Liver (tissue), 9 donors: ENCODE measurements around the gene RIMBP3C. TPM values are rescaled to one million over a fixed set of nuclear protein-coding genes. Genes with fewer than 3 reads are reported as not detected.
"Not testable (repeated sequence)": the region's sequence is repeated elsewhere in the genome, so short reads cannot be mapped to it uniquely, and the experiment has no call there.

ENCODE experiments used
- DNase-seq: peaks from one replicate; pipeline ENCODE4 v3.0.0-alpha.2; 2017; ENCODE audit warnings: low spot score
- H3K27ac ChIP-seq, 2 donors: one replicate each; pipeline ENCODE4 v1.7.0; 2013; ENCODE audit warnings: inconsistent platforms in 2 of 2, low read length in 2 of 2, control low read depth in 1 of 2, low read depth in 1 of 2, mild to moderate bottlenecking in 1 of 2
- H3K27me3 ChIP-seq, 4 donors: one replicate each; pipeline versions ENCODE4 v1.6.1 to v1.7.0; 2013; ENCODE audit warnings: low read length in 3 of 4, inconsistent platforms in 1 of 4, mild to moderate bottlenecking in 1 of 4, moderate library complexity in 1 of 4; ENCODE audit not compliant: control insufficient read depth in 4 of 4, insufficient read depth in 4 of 4
- H3K36me3 ChIP-seq, 4 donors: one replicate each; pipeline versions ENCODE4 v1.6.1 to v1.7.0; 2013; ENCODE audit warnings: low read length in 3 of 4, mild to moderate bottlenecking in 3 of 4, low read depth in 1 of 4, moderate library complexity in 1 of 4; ENCODE audit not compliant: control insufficient read depth in 4 of 4, insufficient read depth in 3 of 4
- H3K4me1 ChIP-seq, 4 donors: one replicate each; pipeline versions ENCODE4 v1.6.1 to v1.7.0; 2013; ENCODE audit warnings: low read length in 3 of 4, mild to moderate bottlenecking in 3 of 4, moderate library complexity in 1 of 4; ENCODE audit not compliant: control insufficient read depth in 4 of 4, insufficient read depth in 4 of 4
- H3K4me3 ChIP-seq, 3 donors: one replicate each; pipeline versions ENCODE4 v1.6.1 to v1.7.0; 2013; ENCODE audit warnings: low read length in 3 of 3, control low read depth in 1 of 3, low read depth in 1 of 3, mild to moderate bottlenecking in 1 of 3
- H3K9ac ChIP-seq, 2 donors: one replicate each; pipeline ENCODE4 v1.7.0; 2013; ENCODE audit warnings: low read length in 2 of 2, mild to moderate bottlenecking in 2 of 2, moderate library complexity in 2 of 2, control low read depth in 1 of 2, low read depth in 1 of 2
- H3K9me3 ChIP-seq, 4 donors: one replicate each; pipeline versions ENCODE4 v1.6.1 to v1.7.0; 2013; ENCODE audit warnings: low read length in 3 of 4; ENCODE audit not compliant: control insufficient read depth in 4 of 4
- FOXA1 ChIP-seq: IDR thresholded peaks from 2 replicates; pipeline ENCODE4 v1.6.1; 2016; ENCODE audit warnings: antibody characterized with exemption
- FOXA2 ChIP-seq: IDR thresholded peaks from 2 replicates; pipeline ENCODE4 v1.6.1; 2016; ENCODE audit warnings: antibody characterized with exemption
- HNF4A ChIP-seq, 2 donors: conservative IDR thresholded peaks; 2 replicates each; pipeline ENCODE4 v1.6.1; 2016; ENCODE audit warnings: antibody characterized with exemption in 2 of 2, mild to moderate bottlenecking in 2 of 2
- HNF4G ChIP-seq: IDR thresholded peaks from 2 replicates; pipeline ENCODE4 v1.6.1; 2016; ENCODE audit warnings: antibody characterized with exemption
- JUND ChIP-seq, 2 donors: IDR thresholded peaks; 2 replicates each; pipeline ENCODE4 v1.6.1; 2016; ENCODE audit warnings: antibody characterized with exemption in 2 of 2
- NR2F2 ChIP-seq: IDR thresholded peaks from 2 replicates; pipeline ENCODE4 v1.6.1; 2016; ENCODE audit warnings: antibody characterized with exemption
- RAD21 ChIP-seq, 2 donors: IDR thresholded peaks; 2 replicates each; pipeline ENCODE4 v1.6.1; 2016; ENCODE audit warnings: antibody characterized with exemption in 2 of 2, mild to moderate bottlenecking in 2 of 2
- RXRA ChIP-seq, 2 donors: IDR thresholded peaks; 2 replicates each; pipeline ENCODE4 v1.6.1; 2017 to 2018; ENCODE audit warnings: antibody characterized with exemption in 2 of 2, mild to moderate bottlenecking in 1 of 2
- TAF1 ChIP-seq: conservative IDR thresholded peaks from 2 replicates; pipeline ENCODE4 v1.6.1; 2016; ENCODE audit warnings: antibody characterized with exemption, mild to moderate bottlenecking
- YY1 ChIP-seq: IDR thresholded peaks from 2 replicates; pipeline ENCODE4 v1.6.1; 2016; ENCODE audit warnings: antibody characterized with exemption, mild to moderate bottlenecking
- WGBS: extraction: QIAGEN DNeasy Blood & Tissue Kit; methylation state at CpG from one replicate; pipeline ENCODE4 v1.1.7; 2013; 5-methylcytosine and 5-hydroxymethylcytosine counted together
- polyA plus RNA-seq, 2 donors: library from polyadenylated mRNA; stranded (reverse) in 1 of 2; unstranded in 1 of 2; fragments of 200-250 nt in 1 of 2; fragments of >200 nt in 1 of 2; fragmentation: Nextera tagmentation in 1 of 2; extraction: Ambion mirVana in 1 of 2; gene quantifications; one replicate each; pipeline versions ENCODE4 v1.2.1 to v1.2.3, GENCODE V29; 2013 to 2015
- total RNA-seq, 2 donors: library from RNA; depleted of rRNA; stranded (reverse); fragments of >200 nt; gene quantifications; one replicate each; pipeline ENCODE4 v1.2.3, GENCODE V29; 2014
- TF ChIP-seq, protein P1 (sequence below): IDR thresholded peaks from 2 replicates; pipeline ENCODE4 v1.6.1; 2016; ENCODE audit warnings: antibody characterized with exemption
- TF ChIP-seq, protein P2 (sequence below): IDR thresholded peaks from 2 replicates; pipeline ENCODE4 v1.6.1; 2016; ENCODE audit warnings: antibody characterized with exemption
- TF ChIP-seq, protein P3 (sequence below): IDR thresholded peaks from 2 replicates; pipeline ENCODE4 v1.6.1; 2016; ENCODE audit warnings: antibody characterized with exemption
- TF ChIP-seq, protein P4 (sequence below): IDR thresholded peaks from 2 replicates; pipeline ENCODE4 v1.6.1; 2016; ENCODE audit warnings: antibody characterized with exemption, mild to moderate bottlenecking
- donor health status: healthy.
- donor health status: healthy.
- donor health status: healthy.
- donor health status: healthy.
- donor health status: healthy.

Gene RIMBP3C
- total and polyA plus RNA-seq, 4 donors: 0.05 to 0.08 (median 0.05) TPM; not detected in 1

DNA sequence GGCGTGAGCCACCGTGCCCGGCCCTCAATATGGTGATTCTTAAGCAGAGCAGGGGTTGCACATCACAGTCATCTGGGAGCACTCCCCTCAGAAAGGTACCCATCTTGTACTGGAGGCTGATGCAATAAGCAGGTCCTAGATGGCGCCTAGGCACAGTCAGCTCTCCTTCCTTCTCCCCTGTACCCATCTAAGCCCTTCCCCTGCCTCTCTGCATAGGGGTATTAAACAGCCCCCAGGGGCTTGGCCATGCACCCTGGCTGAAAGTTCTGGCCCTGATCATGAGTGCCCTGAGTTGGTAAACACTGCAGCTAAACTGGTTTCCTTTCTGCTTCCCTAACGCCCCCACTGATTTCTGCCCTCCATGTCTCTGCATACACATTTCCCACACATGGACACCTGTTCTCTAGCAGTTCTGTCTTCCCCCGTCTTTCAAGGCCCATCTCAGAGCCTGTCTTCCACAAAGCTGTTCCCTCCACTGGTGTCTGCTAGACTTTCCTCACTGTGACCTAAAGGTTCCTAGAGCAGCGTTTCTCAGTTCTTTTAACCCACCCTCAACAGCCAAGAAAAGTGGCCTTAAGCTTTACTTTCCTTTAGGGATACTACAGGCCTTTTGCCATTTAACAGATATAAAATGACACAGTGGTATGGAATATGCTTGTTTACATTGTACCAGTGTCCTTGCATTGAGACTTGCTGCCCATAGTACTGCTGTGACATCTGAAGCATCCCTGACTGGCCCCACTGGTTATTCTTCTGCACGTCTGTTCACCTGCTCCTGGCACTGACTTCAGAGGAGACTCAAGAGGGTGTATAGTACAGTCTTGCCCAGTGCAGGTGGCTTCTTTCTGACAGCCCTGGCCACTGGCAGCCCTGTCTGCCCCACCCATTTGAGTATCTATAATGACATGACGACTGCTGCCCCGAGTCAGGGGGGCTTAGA is 31.8 kb upstream of the RIMBP3C start:
- WGBS: 76% methylated on average over 10 of the region's 10 CpGs
- no peak for TF ChIP-seq HNF4G
- no peak for TF ChIP-seq RAD21 (IDR thresholded peaks at IDR 0.05)
- TF ChIP-seq NR2F2: no peak
- TF ChIP-seq, protein P1, sequence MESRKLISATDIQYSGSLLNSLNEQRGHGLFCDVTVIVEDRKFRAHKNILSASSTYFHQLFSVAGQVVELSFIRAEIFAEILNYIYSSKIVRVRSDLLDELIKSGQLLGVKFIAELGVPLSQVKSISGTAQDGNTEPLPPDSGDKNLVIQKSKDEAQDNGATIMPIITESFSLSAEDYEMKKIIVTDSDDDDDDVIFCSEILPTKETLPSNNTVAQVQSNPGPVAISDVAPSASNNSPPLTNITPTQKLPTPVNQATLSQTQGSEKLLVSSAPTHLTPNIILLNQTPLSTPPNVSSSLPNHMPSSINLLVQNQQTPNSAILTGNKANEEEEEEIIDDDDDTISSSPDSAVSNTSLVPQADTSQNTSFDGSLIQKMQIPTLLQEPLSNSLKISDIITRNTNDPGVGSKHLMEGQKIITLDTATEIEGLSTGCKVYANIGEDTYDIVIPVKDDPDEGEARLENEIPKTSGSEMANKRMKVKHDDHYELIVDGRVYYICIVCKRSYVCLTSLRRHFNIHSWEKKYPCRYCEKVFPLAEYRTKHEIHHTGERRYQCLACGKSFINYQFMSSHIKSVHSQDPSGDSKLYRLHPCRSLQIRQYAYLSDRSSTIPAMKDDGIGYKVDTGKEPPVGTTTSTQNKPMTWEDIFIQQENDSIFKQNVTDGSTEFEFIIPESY: no peak
- TF ChIP-seq, protein P2, sequence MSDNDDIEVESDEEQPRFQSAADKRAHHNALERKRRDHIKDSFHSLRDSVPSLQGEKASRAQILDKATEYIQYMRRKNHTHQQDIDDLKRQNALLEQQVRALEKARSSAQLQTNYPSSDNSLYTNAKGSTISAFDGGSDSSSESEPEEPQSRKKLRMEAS: no peak
- TF ChIP-seq YY1: no peak
- TF ChIP-seq, protein P3, sequence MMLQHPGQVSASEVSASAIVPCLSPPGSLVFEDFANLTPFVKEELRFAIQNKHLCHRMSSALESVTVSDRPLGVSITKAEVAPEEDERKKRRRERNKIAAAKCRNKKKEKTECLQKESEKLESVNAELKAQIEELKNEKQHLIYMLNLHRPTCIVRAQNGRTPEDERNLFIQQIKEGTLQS: no peak
- TF ChIP-seq FOXA2: no peak
- no peak for TF ChIP-seq RXRA (IDR thresholded peaks at IDR 0.05)
- no peak for TF ChIP-seq JUND (IDR thresholded peaks at IDR 0.05)
- TF ChIP-seq, protein P4, sequence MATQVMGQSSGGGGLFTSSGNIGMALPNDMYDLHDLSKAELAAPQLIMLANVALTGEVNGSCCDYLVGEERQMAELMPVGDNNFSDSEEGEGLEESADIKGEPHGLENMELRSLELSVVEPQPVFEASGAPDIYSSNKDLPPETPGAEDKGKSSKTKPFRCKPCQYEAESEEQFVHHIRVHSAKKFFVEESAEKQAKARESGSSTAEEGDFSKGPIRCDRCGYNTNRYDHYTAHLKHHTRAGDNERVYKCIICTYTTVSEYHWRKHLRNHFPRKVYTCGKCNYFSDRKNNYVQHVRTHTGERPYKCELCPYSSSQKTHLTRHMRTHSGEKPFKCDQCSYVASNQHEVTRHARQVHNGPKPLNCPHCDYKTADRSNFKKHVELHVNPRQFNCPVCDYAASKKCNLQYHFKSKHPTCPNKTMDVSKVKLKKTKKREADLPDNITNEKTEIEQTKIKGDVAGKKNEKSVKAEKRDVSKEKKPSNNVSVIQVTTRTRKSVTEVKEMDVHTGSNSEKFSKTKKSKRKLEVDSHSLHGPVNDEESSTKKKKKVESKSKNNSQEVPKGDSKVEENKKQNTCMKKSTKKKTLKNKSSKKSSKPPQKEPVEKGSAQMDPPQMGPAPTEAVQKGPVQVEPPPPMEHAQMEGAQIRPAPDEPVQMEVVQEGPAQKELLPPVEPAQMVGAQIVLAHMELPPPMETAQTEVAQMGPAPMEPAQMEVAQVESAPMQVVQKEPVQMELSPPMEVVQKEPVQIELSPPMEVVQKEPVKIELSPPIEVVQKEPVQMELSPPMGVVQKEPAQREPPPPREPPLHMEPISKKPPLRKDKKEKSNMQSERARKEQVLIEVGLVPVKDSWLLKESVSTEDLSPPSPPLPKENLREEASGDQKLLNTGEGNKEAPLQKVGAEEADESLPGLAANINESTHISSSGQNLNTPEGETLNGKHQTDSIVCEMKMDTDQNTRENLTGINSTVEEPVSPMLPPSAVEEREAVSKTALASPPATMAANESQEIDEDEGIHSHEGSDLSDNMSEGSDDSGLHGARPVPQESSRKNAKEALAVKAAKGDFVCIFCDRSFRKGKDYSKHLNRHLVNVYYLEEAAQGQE: no peak
- no peak for TF ChIP-seq HNF4A (conservative IDR thresholded peaks at IDR 0.05)
- no peak for TF ChIP-seq FOXA1
- TF ChIP-seq TAF1: no peak

DNA sequence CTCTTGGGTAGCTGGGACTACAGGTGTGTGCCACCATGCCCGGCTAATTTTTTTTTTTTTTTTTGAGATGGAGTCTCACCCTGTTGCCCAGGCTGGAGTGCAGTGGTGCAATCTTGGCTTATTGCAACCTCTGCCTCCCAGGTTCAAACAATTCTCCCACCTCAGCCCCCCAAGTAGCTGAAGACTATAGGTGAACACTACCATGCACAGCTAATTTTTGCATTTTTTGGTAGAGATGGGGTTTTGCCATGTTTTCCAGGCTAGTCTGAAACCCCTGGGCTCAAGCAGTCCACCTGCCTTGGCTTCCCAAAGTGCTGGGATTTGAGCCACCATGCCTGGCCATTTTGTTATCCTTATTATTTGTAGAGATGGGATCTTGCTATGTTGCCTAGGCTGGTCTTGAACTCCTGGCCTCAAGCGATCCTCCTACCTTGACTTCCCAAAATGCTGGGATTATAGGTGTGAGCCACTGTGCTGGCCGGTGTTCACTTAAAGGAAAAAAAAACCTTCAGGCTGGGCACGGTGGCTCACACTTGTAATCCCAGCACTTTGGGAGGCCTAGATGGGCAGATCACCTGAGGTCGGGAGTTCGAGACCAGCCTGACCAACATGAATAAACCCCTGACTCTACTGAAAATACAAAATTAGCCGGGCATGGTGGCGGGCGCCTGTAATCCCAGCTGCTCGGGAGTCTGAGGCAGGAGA is 29.9 kb upstream of the RIMBP3C start:
- DNase-seq, H3K27me3 ChIP-seq, H3K4me3 ChIP-seq, H3K27ac ChIP-seq, H3K9me3 ChIP-seq, H3K36me3 ChIP-seq, H3K9ac ChIP-seq: not testable (repeated sequence)
- peaks cover 6 to 35% (median 22%) of the 10 kb centered on the region in 4 donors for H3K4me1 ChIP-seq
- 95% methylated on average over 10 of the region's 10 CpGs for WGBS

More for the DNA sequence above, 31.8 kb upstream of the RIMBP3C start:
- H3K4me1 ChIP-seq: peaks cover 6 to 27% (median 22%) of the 10 kb centered on the region in 4 donors
- H3K36me3 ChIP-seq: peaks cover 0 to 1% (median 0%) of the 10 kb centered on the region in 4 donors
- DNase-seq: no peak
- no peak overlapping the region for H3K27ac ChIP-seq
- no peak overlapping the region for H3K4me3 ChIP-seq
- no peaks in the 10 kb centered on the region for H3K27me3 ChIP-seq
- H3K9ac ChIP-seq: no peak overlapping the region
- H3K9me3 ChIP-seq: no peaks in the 10 kb centered on the region

DNA sequence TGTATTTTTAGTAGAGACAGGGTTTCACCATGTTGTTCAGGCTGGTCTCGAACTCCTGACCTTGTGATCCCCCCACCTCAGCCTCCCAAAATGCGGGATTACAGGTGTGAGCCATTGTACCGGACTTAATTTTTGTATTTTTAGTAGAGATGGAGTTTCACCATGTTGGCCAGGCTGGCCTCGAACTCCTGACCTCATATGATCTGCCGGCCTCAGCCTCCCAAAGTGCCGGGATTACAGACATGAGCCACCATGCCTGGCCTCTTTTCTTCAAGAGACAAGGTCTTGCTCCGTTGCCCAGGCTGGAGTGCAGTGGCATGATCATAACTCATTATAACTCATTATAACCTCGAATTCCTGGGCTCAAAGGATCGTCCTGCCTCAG is 29.4 kb upstream of the RIMBP3C start:
- H3K9ac ChIP-seq, DNase-seq, H3K27ac ChIP-seq, H3K27me3 ChIP-seq, H3K9me3 ChIP-seq, H3K36me3 ChIP-seq, H3K4me3 ChIP-seq: not testable (repeated sequence)
- 94% methylated on average over 9 of the region's 9 CpGs for WGBS
- H3K4me1 ChIP-seq: peaks cover 6 to 35% (median 22%) of the 10 kb centered on the region in 4 donors
